ENCODE results near the gene ELMOD1.
A peak's percentile ranks its signal among the peaks of the same experiment; 100 is the strongest.

The ELMOD1 gene

DNA sequence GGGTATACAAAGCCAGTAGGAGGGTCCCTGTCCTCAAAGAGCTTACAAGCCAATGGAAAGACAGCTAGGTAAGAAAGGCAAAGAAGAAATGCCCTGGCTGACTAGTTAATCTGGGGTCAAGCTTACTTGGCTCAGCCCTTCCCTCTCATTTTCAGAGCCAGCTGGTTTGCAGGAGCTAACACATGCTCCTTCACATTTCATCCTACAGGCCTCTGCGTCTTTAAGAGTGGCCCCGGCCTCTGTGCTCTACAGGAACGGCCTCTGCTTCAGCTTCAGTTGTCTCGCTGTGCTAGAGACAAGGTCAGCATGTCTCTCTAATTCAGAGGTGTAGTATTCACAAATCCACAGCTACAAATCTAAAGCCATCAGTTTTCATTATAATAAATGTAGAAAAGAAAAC is 40.6 kb upstream of the ELMOD1 start:
- H3K27me3 ChIP-seq (replicated peaks): no peaks in the 10 kb centered on the region
- DNase-seq: no peak
- H3K36me3 ChIP-seq (replicated peaks): peaks cover 4% of the 10 kb centered on the region
- no peak overlapping the region for H3K27ac ChIP-seq
- no peak overlapping the region for H3K4me3 ChIP-seq (ENCODE audit: low read depth, low read length)
- TF ChIP-seq, protein P1, sequence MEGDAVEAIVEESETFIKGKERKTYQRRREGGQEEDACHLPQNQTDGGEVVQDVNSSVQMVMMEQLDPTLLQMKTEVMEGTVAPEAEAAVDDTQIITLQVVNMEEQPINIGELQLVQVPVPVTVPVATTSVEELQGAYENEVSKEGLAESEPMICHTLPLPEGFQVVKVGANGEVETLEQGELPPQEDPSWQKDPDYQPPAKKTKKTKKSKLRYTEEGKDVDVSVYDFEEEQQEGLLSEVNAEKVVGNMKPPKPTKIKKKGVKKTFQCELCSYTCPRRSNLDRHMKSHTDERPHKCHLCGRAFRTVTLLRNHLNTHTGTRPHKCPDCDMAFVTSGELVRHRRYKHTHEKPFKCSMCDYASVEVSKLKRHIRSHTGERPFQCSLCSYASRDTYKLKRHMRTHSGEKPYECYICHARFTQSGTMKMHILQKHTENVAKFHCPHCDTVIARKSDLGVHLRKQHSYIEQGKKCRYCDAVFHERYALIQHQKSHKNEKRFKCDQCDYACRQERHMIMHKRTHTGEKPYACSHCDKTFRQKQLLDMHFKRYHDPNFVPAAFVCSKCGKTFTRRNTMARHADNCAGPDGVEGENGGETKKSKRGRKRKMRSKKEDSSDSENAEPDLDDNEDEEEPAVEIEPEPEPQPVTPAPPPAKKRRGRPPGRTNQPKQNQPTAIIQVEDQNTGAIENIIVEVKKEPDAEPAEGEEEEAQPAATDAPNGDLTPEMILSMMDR (IDR thresholded peaks at IDR 0.05; ENCODE audit: low read depth, low read length, missing control alignments): no peak
- in situ Hi-C loops (cut with HindIII; ENCODE audit: low pct_ligation_motif_present, low sequenced_read_pairs): loop anchor here (25.0 kb wide), 1 partner anchor 137 kb away; no protein-coding TSS in a partner anchor

DNA sequence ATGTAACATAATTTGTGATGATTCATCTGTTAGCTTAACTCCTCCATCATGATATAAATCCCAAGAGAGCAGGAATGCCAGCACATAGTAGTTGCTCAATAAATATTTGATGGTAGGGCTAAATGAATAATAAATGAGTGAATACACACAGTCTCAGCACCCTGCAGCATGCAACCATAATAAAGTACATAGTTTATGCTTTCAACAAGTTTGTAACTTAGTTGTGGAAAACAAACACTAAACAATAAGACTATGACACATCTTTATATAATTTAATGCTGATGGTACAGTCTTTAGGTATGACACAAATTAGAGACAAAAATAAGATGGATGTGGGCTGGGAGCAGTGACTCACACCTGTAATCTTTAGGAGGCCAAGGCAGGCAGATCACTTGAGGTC is 29.3 kb upstream of the ELMOD1 start:
- H3K27ac ChIP-seq: peak overlapping the region; percentile 70
- in situ Hi-C loops (cut with HindIII; ENCODE audit: low pct_ligation_motif_present, low sequenced_read_pairs): loop anchor here (25.0 kb wide), 1 partner anchor 126 kb away; no protein-coding TSS in a partner anchor
- no peaks in the 10 kb centered on the region for H3K36me3 ChIP-seq (replicated peaks)
- no peaks in the 10 kb centered on the region for H3K27me3 ChIP-seq (replicated peaks)
- TF ChIP-seq, protein P1 (IDR thresholded peaks at IDR 0.05; ENCODE audit: low read depth, low read length, missing control alignments): no peak
- no peak overlapping the region for H3K4me3 ChIP-seq (ENCODE audit: low read depth, low read length)
- peak; percentile 59 for DNase-seq

DNA sequence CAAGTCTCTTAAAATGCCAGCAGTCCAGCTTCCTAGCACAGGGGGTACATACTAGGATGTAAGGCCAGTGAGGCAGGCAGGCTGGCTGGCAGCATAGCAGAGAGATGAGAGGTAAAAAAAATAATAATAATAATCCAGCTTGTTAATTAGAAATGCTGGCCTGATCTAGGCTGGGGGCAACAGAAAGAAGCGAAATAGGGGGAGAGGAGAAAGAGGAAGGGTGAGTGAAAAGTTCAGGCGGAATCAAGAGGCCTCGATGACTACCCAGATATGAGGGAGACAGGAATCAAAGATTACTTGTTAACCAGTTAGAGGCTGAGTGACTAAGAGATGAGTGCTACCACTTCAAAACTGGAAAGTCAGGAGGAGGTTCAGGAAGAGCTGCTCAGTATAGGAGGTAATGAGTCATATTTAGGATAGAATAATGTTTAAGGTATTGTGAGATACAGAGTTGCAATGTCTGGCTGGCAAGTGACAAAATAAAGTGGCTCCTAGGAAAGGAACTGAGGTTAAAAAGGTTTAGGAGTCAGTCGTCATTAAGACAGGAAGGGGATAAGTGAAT is 28.2 kb upstream of the ELMOD1 start:
- peak; percentile 82 for DNase-seq

DNA sequence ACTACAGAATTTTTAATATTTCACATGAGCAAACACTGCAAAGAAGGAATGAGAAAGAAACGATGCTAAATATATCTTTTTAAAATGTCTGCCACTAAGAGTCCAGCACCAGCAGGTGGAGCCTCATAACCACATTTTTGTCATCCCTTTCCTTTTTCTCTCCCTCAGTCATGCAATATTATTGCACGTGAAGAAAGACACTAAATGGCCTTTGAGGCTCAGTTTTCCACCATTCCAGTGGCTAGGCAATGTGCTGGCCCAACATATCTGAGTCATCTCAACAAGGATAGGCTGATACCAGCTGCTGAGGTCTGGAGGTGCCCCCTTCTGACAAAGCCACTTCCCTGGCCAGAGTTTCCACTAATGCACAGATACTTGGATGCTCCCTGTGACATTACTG is 27.2 kb upstream of the ELMOD1 start:
- Histone ChIP-seq H3K27ac (peak overlapping the region; percentile 70), H3K27me3 (replicated peaks) (no peaks in the 10 kb centered on the region), H3K4me3 (ENCODE audit: low read depth, low read length) (peak overlapping the region; percentile 15), H3K36me3 (replicated peaks) (no peaks in the 10 kb centered on the region)
- DNase-seq: peak; percentile 64
- in situ Hi-C loops (cut with HindIII; ENCODE audit: low pct_ligation_motif_present, low sequenced_read_pairs): loop anchor here (25.0 kb wide), 1 partner anchor 124 kb away; no protein-coding TSS in a partner anchor
- TF ChIP-seq, protein P1 (IDR thresholded peaks at IDR 0.05; ENCODE audit: low read depth, low read length, missing control alignments): peak; percentile 72

More for the DNA sequence above, 28.2 kb upstream of the ELMOD1 start:
- no peaks in the 10 kb centered on the region for H3K27me3 ChIP-seq (replicated peaks)
- no peak overlapping the region for H3K4me3 ChIP-seq (ENCODE audit: low read depth, low read length)
- TF ChIP-seq, protein P1 (IDR thresholded peaks at IDR 0.05; ENCODE audit: low read depth, low read length, missing control alignments): no peak
- H3K36me3 ChIP-seq (replicated peaks): no peaks in the 10 kb centered on the region
- in situ Hi-C loops (cut with HindIII; ENCODE audit: low pct_ligation_motif_present, low sequenced_read_pairs): loop anchor here (25.0 kb wide), 1 partner anchor 125 kb away; no protein-coding TSS in a partner anchor
- peak overlapping the region; percentile 70 for H3K27ac ChIP-seq

GRCh38 chr11:107564877-107565218 is 26.1 kb upstream of the ELMOD1 start:
- in situ Hi-C loops (cut with HindIII; ENCODE audit: low pct_ligation_motif_present, low sequenced_read_pairs): loop anchor here (25.0 kb wide), 1 partner anchor 122 kb away; no protein-coding TSS in a partner anchor
- peak overlapping the region; percentile 99 for H3K4me3 ChIP-seq (ENCODE audit: low read depth, low read length)
- DNase-seq: no peak
- H3K36me3 ChIP-seq (replicated peaks): no peaks in the 10 kb centered on the region
- H3K27me3 ChIP-seq (replicated peaks): no peaks in the 10 kb centered on the region
- TF ChIP-seq, protein P1 (IDR thresholded peaks at IDR 0.05; ENCODE audit: low read depth, low read length, missing control alignments): no peak
- peak overlapping the region; percentile 83 for H3K27ac ChIP-seq
